GM18520 (cell line): ENCODE data around the gene HYLS1.
"Not testable (repeated sequence)": the region's sequence is repeated elsewhere in the genome, so short reads cannot be mapped to it uniquely, and the experiment has no call there.

Source experiments
- ATAC-seq: cut with Tn5 transposase; IDR thresholded peaks from one replicate; pipeline ENCODE4 v1.9.1; 2021; ENCODE audit not compliant: unreplicated experiment

Gene HYLS1

GRCh38 chr11:125902927-125903710 lies 15.7 kb downstream of the HYLS1 start, which contains the start of gene PUS3:
TSS of gene PUS3 (minus strand) at chr11:125903206. CDS start at chr11:125896284, 6,922 bp downstream.
- ATAC-seq: peak; percentile 90

- no peak for ATAC-seq
Observed at GRCh38 chr11:125903711-125904659, 16.5 kb downstream of the HYLS1 start, which contains the start of gene DDX25. TSS of gene DDX25 (plus strand) at chr11:125904508. CDS start at chr11:125904518, 10 bp downstream.

- no peak for ATAC-seq
Observed at GRCh38 chr11:125904678-125905077, 17.2 kb downstream of the HYLS1 start.

- no peak for ATAC-seq
Observed at GRCh38 chr11:125910226-125910849, 22.9 kb downstream of the HYLS1 start.

GRCh38 chr11:125914601-125915000 lies 27.1 kb downstream of the HYLS1 start:
- not testable (repeated sequence) for ATAC-seq

- no peak for ATAC-seq
Observed at GRCh38 chr11:125916683-125917347, 29.3 kb downstream of the HYLS1 start.

- no peak for ATAC-seq
Observed at GRCh38 chr11:125918140-125918840, 30.8 kb downstream of the HYLS1 start.

- no peak for ATAC-seq
Observed at GRCh38 chr11:125921042-125921441, 33.6 kb downstream of the HYLS1 start.

- ATAC-seq: no peak
Observed at GRCh38 chr11:125922156-125922555, 34.7 kb downstream of the HYLS1 start.

GRCh38 chr11:125923012-125923579 lies 35.6 kb downstream of the HYLS1 start:
- ATAC-seq: no peak

GRCh38 chr11:125923633-125924032 lies 36.2 kb downstream of the HYLS1 start:
- no peak for ATAC-seq

- no peak for ATAC-seq
Observed at GRCh38 chr11:125924384-125925007, 37.0 kb downstream of the HYLS1 start.

GRCh38 chr11:125925247-125925740 lies 37.8 kb downstream of the HYLS1 start:
- ATAC-seq: no peak

GRCh38 chr11:125925804-125926203 lies 38.3 kb downstream of the HYLS1 start:
- no peak for ATAC-seq

GRCh38 chr11:125926682-125927081 lies 39.2 kb downstream of the HYLS1 start:
- ATAC-seq: no peak

GRCh38 chr11:125929445-125930075 lies 42.1 kb downstream of the HYLS1 start:
- no peak for ATAC-seq

GRCh38 chr11:125930076-125930450 lies 42.6 kb downstream of the HYLS1 start:
- ATAC-seq: no peak

- ATAC-seq: no peak
Observed at GRCh38 chr11:125931116-125931515, 43.6 kb downstream of the HYLS1 start.

GRCh38 chr11:125931668-125932067 lies 44.2 kb downstream of the HYLS1 start:
- no peak for ATAC-seq
